Measurements from ENCODE around the gene QRFP. TPM values are rescaled to one million over a fixed set of nuclear protein-coding genes. Genes with fewer than 3 reads are reported as not detected.
"Not testable (repeated sequence)": the region's sequence is repeated elsewhere in the genome, so short reads cannot be mapped to it uniquely, and the experiment has no call there.

The QRFP gene
- total RNA-seq, 2 donors from 2014 or later: not detected

DNA sequence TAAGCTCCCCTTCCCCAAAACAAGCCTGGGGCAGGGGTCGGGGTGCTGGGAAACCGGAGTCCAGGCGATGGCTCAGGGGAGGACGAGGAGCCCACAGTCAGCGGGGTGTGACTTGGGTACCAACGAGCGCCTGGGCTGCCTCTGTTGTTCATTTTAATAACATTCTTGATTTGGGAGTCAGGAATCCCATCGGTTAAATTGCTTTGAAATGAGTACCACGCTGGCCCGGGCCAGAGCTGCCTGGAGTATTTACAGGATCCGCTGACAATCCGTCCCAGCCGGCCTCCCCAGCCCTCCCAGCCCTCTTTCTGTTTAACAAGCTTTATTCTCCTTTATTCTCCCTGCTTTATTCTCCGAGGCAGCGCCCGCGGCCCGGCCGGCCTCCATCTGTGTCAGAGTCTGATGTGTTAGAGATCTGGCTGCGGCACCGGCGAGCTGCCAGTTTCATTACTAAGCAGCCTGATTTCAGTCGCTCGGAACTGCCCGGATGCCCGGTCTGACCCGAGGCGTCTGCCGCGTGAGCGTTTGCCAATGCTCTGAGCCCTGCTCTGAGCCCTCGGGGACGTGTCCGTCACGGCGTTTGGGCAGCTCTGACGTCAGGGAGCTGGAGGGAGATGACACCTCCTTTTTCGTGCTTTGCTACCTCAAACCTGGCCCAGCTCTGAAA is 16.5 kb upstream of the QRFP start:
- Mint-ChIP-seq H3K27ac (no peak overlapping the region), H3K9me3 (no peaks in the 10 kb centered on the region), H3K36me3 (no peaks in the 10 kb centered on the region)
- DNase-seq (ENCODE audit: low spot score in 2 of 2) (no peak), ATAC-seq (no peak)

DNA sequence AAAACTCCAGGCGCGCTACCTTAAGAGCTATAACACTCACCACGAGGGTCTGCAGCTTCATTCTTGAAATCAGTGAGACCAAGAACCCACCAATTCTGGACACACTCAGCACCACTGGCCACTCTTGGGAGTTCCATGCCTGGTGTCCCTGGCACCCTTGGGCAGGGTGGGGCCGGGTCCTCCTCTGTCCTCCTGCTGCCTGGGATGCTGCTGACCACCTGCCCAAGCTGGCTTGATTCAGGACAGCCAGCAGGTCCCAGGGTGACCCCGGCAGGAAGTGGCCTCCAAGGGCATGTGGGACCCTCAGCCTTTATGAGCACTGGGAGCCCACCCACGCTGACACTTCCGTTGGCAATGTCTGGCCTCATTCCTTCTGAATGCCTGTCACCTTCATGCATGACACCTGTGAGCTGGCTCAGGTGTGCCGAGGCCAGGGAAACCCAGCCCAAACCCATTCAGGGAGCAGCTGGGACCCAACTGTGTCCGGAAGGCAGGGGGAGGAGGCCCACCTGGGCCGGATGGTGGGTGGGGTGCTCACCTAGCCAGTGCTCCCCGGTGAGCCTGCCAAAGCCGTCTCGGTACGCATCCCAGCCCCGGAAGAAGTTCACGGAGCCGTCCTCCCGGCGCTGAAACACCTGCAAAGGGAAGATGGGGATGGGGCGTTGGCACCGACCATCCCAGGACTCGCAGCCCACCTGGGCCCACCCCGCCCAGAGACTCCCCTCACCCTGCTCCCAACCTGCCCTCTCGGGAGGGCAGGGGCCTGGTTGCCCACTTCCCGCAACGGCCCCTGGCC is 14.8 kb upstream of the QRFP start:
- ATAC-seq (no peak), DNase-seq (ENCODE audit: low spot score in 2 of 2) (no peak)
- H3K36me3 Mint-ChIP-seq: no peaks in the 10 kb centered on the region
- no peak overlapping the region for H3K27ac Mint-ChIP-seq
- no peaks in the 10 kb centered on the region for H3K9me3 Mint-ChIP-seq

DNA sequence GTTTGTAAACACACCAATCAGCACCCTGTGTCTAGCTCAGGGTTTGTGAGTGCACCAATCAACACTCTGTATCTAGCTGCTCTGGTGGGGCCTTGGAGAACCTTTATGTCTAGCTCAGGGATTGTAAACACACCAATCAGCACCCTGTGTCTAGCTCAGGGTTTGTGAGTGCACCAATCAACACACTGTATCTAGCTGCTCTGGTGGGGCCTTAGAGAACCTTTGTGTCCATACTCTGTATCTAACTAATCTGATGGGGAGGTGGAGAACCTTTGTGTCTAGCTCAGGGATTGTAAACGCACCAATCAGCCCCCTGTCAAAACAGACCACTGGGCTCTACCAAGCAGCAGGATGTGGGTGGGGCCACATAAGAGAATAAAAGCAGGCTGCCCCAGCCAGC is 14.1 kb upstream of the QRFP start:
- DNase-seq (ENCODE audit: low spot score in 2 of 2); ATAC-seq; H3K36me3 Mint-ChIP-seq; H3K9me3 Mint-ChIP-seq: not testable (repeated sequence)
- peak overlapping the region in 1 of 2 donors; percentile 62 for H3K27ac Mint-ChIP-seq

- H3K36me3 Mint-ChIP-seq; H3K9me3 Mint-ChIP-seq; DNase-seq (ENCODE audit: low spot score in 2 of 2); ATAC-seq; H3K27ac Mint-ChIP-seq: not testable (repeated sequence)
Observed at GRCh38 chr9:130910041-130910440, 13.4 kb upstream of the QRFP start.

- Mint-ChIP-seq H3K27ac (no peak overlapping the region), H3K36me3 (no peaks in the 10 kb centered on the region), H3K9me3 (no peaks in the 10 kb centered on the region)
- no peak for DNase-seq (ENCODE audit: low spot score in 2 of 2)
- peak in 1 of 2 donors; percentile 20 for ATAC-seq
Observed at GRCh38 chr9:130908878-130909355, 12.3 kb upstream of the QRFP start.

DNA sequence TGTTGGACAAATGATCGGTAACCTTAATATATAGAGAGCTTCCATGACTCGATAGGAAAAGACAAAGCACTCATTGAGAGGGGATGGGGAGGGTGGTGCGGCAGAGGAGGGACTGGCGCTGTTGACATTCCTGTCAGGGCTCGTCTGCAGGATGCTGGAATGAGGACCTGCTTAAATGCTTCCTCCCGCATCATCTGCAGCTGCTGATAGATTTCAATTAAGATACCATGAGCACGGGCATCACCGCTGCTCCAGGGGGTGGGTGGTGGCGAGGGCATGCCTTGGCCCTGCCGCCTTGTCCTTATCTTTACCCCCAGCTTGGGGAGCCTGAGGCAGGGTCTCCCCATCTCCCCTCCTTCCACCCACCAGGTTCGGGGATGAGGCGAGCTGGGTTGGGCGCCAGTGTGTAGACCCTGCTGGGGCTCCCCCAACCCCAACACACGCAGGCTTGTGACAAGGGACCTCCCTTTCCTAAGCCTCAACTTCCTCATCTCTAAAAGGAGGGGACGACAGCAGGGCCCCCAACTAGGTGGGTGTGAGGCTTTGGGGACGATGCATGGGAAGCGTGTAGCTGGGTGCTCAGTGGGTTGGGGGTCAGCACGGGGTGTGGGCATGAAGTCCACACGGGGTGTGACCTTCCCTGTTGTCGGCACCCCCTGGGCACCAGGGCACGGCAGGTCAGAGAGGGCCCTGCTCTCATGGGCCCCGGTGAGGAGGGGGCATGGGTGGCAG is 11.7 kb upstream of the QRFP start:
- peak in 1 of 2 donors; percentile 14 for ATAC-seq
- no peak for DNase-seq (ENCODE audit: low spot score in 2 of 2)
- H3K27ac Mint-ChIP-seq: no peak overlapping the region
- H3K9me3 Mint-ChIP-seq: no peaks in the 10 kb centered on the region
- no peaks in the 10 kb centered on the region for H3K36me3 Mint-ChIP-seq

GRCh38 chr9:130906735-130907416 is 10.3 kb upstream of the QRFP start:
- no peak for ATAC-seq
- Mint-ChIP-seq H3K27ac (no peak overlapping the region), H3K36me3 (no peaks in the 10 kb centered on the region), H3K9me3 (no peaks in the 10 kb centered on the region)
- DNase-seq (ENCODE audit: low spot score in 2 of 2): no peak

GRCh38 chr9:130905902-130906734 is 9.5 kb upstream of the QRFP start:
- Mint-ChIP-seq H3K27ac (no peak overlapping the region), H3K9me3 (no peaks in the 10 kb centered on the region), H3K36me3 (no peaks in the 10 kb centered on the region)
- ATAC-seq (no peak), DNase-seq (ENCODE audit: low spot score in 2 of 2) (no peak)

- ATAC-seq (no peak), DNase-seq (ENCODE audit: low spot score in 2 of 2) (no peak)
- H3K36me3 Mint-ChIP-seq: no peaks in the 10 kb centered on the region
- no peaks in the 10 kb centered on the region for H3K9me3 Mint-ChIP-seq
- no peak overlapping the region for H3K27ac Mint-ChIP-seq
Observed at GRCh38 chr9:130905125-130905901, 8.7 kb upstream of the QRFP start.

DNA sequence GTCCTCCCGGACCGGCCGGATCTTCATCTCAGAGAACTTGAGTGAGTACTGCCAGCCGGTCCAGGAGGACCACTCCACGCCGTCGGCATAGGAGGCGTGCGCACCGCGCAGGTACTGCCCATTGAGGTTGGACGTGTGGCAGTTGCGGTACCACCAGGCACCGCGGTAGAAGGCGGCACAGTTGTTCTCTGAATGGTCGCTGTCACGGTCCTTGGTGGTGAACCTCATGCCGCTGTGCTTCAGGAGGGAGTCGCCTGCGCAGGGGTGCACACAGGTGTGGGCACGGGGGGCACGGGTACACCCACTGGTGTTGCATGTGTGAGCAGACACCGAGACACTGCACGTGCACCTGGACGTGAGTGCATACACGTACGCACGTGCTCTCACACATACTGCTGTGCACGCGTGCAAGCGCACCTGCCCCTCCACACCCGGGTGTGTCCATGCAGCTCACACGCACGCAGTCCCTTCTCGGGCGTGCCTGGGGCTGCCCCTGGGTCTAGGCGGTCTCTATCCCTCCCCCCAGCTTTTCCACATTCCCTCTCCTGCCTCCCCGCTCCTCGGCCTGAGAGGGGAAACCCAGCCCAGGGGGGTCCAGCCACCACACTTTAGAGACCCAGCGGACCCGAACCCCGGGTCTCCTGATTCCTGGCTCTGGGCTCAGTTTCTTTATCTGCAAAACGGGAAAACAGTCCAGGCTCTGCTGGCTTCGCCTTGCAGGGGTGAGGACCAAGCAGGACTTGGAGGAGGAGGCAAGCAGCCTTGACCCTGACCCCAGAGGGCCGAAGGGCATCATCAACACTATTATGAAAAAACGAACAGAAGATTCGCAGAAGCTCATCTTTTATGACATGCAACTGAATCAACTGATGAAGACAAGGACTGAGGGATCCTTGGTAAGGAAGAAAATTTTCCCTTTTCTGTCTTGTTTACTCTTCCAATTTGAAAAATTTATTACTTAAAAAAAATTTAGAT is 7.7 kb upstream of the QRFP start:
- DNase-seq (ENCODE audit: low spot score in 2 of 2) (no peak), ATAC-seq (no peak)
- H3K27ac Mint-ChIP-seq: no peak overlapping the region
- no peaks in the 10 kb centered on the region for H3K9me3 Mint-ChIP-seq
- no peaks in the 10 kb centered on the region for H3K36me3 Mint-ChIP-seq

DNA sequence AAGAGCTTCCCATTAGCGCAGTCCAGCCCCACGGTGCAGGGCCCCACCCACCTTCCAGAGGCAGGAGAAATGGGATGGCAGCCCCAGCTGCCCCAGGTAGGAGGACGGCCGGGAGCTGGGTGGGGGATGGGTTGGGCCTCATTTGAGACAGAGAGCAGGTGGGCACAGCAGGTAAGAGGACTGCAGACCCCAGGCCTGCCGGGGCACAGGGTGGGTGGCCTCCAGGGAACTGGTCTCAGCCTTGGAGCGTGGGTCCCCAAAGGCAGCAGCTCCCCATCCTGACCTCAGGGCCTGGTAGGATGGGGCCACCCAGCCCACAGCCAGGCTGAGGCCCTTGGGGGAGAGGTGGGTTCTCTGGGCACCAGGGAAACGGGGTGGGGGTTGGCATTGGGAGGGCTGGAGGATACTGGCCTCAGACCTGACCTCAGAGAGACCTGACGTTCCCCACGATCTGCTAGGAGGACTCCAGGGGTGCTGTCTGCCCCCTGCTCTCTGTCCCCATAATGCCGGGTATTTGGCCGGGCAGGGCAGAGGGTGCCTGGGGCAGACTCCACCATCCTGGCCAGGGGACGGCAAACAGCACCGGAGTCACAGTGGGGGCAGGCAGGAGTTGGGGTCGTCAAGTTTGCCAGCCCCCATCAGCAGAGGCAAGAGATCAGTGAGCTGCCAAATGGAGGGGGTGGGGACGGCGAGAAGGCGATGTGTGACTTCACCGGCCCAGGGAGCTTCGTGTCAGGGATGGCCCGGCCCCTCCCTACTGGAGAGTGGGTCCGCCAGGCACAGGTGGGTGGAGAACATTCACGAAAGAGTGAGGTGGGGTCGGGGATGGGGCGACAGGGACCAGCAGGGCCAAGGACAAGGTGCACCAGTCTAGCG is 6.8 kb upstream of the QRFP start:
- H3K9me3 Mint-ChIP-seq: no peaks in the 10 kb centered on the region
- DNase-seq (ENCODE audit: low spot score in 2 of 2): no peak
- H3K27ac Mint-ChIP-seq: no peak overlapping the region
- ATAC-seq: no peak
- no peaks in the 10 kb centered on the region for H3K36me3 Mint-ChIP-seq

DNA sequence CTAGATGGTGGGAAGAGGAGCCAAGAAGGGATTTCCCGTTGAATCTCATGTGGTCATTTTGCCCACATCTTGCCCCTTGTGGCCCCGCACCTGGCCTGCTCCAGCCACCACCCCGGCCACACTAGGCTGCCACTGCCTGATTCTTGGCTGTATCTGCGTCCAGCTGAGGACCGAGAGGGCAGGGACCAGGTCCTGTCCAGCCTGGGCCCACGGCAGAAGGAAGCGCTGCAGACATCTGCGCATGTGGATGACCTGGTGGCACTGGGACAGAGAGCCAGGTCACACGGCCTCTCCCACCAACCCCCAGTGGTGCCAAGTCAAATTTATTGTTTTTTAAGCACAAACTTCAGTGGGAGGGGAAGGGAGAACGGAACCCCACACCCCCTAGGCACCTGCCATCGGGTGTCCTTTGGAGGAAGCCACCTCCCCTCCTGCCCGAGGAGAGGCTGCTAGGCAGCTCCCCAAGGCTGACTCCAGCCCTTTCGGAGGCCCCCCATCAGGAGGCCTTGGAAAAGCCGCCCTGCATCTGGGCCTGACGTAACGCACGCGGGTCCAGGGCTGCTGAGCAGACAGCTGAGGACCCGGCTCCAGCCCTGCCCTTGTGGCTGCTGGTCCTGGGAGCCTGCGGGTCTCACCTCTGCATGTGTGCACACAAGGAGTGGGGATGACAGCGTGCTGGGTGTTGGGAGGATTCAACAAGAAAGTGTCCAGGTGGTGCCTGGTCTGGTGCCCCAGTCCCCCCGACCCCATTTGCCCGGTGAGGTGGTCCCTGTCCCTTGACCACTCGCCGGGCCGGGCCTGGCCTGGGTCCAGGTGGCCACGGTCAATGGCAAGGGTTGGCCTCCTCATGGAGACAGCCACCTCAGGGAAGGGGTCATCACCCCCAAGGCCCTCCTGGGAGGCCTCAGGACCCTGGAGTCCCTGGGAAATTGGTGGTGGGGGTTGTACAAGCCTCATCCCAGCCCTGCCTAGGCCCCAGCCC is 5.9 kb upstream of the QRFP start:
- Mint-ChIP-seq H3K27ac (no peak overlapping the region), H3K9me3 (no peaks in the 10 kb centered on the region), H3K36me3 (no peaks in the 10 kb centered on the region)
- ATAC-seq (no peak), DNase-seq (ENCODE audit: low spot score in 2 of 2) (no peak)
